Ishikawa (cell line): ENCODE measurements around the gene TPK1.

Experiments used
- CEBPB ChIP-seq: IDR thresholded peaks from 2 replicates; pipeline ENCODE4 v1.6.1; 2012
- CREB1 ChIP-seq: IDR thresholded peaks from 2 replicates; pipeline ENCODE4 v1.6.1; 2012; ENCODE audit warnings: low read depth
- EGR1 ChIP-seq: IDR thresholded peaks from 2 replicates; pipeline ENCODE4 v1.6.1; 2012
- EP300 ChIP-seq: IDR thresholded peaks from 2 replicates; pipeline ENCODE4 v1.6.1; 2012; ENCODE audit warnings: borderline replicate concordance
- FOXM1 ChIP-seq: IDR thresholded peaks from 2 replicates; pipeline ENCODE4 v1.6.1; 2012; ENCODE audit warnings: low read depth, borderline replicate concordance
- MAX ChIP-seq: IDR thresholded peaks from 2 replicates; pipeline ENCODE4 v1.6.1; 2012
- NFIC ChIP-seq: IDR thresholded peaks from 2 replicates; pipeline ENCODE4 v1.6.1; 2012
- RAD21 ChIP-seq: IDR thresholded peaks from 2 replicates; pipeline ENCODE4 v1.6.1; 2012; ENCODE audit warnings: low read depth
- REST ChIP-seq: IDR thresholded peaks from 2 replicates; pipeline ENCODE4 v1.6.1; 2012; ENCODE audit warnings: low read depth, mild to moderate bottlenecking
- TAF1 ChIP-seq: IDR thresholded peaks from 2 replicates; pipeline ENCODE4 v1.6.1; 2012; ENCODE audit warnings: low read depth, mild to moderate bottlenecking
- TCF12 ChIP-seq: IDR thresholded peaks from 2 replicates; pipeline ENCODE4 v1.6.1; 2012; ENCODE audit warnings: low read depth
- TEAD4 ChIP-seq: IDR thresholded peaks from 2 replicates; pipeline ENCODE4 v1.6.1; 2012
- USF1 ChIP-seq: IDR thresholded peaks from 2 replicates; pipeline ENCODE4 v1.6.1; 2012
- YY1 ChIP-seq: IDR thresholded peaks from 2 replicates; pipeline ENCODE4 v1.6.1; 2012; ENCODE audit warnings: low read depth
- ZBTB7A ChIP-seq: IDR thresholded peaks from 2 replicates; pipeline ENCODE4 v1.6.1; 2012; ENCODE audit warnings: low read depth

The TPK1 gene

GRCh38 chr7:144835652-144836544, at the start of gene TPK1:
Gene TPK1 (minus strand): TSS chr7:144836053. CDS start chr7:144835602, 451 bp downstream.
- TF ChIP-seq EP300 (0 out of 2 replicates have a peak, but pooled peaks have one; percentile 14), ZBTB7A (0 out of 2 replicates have a peak, but pooled peaks have one; percentile 39), USF1 (no peak; the same call in 1 of the 2 replicates), RAD21 (no peak; the same call in 1 of the 2 replicates), EGR1 (no peak), TCF12 (peak; percentile 68), NFIC (0 out of 2 replicates have a peak, but pooled peaks have one; percentile 3), YY1 (peak; percentile 84), FOXM1 (no peak), MAX (peak; percentile 91), CREB1 (no peak), REST (no peak), TAF1 (peak; percentile 80), TEAD4 (0 out of 2 replicates have a peak, but pooled peaks have one; percentile 6), CEBPB (0 out of 2 replicates have a peak, but pooled peaks have one; percentile 9)

- TF ChIP-seq CREB1 (no peak), CEBPB (no peak), YY1 (no peak), RAD21 (no peak), MAX (no peak), EGR1 (no peak), TCF12 (no peak), REST (no peak), EP300 (no peak), ZBTB7A (no peak), NFIC (no peak), FOXM1 (no peak), USF1 (no peak)
Measured at GRCh38 chr7:144885478-144885877, 49.6 kb upstream of the TPK1 start.

GRCh38 chr7:144884896-144885295, 49.0 kb upstream of the TPK1 start:
- TF ChIP-seq USF1 (no peak), EP300 (no peak), MAX (no peak), ZBTB7A (no peak), TEAD4 (no peak), EGR1 (no peak), CREB1 (no peak), FOXM1 (no peak), CEBPB (no peak), TCF12 (no peak), REST (no peak), TAF1 (no peak), NFIC (no peak), RAD21 (no peak), YY1 (no peak)
